CD14-positive monocyte (primary cell): ENCODE data around the gene JAG2. TPM values are rescaled to one million over a fixed set of nuclear protein-coding genes. Genes with fewer than 3 reads are reported as not detected.

Experiments used
- DNase-seq, 3 donors: peaks; one replicate each; pipeline ENCODE4 v3.0.0-alpha.2; 2011 to 2022
- H2AFZ ChIP-seq: 2 replicates; pipeline ENCODE4 v1.6.0; 2012; ENCODE audit warnings: mild to moderate bottlenecking, low read depth, low read length, inconsistent platforms; ENCODE audit not compliant: insufficient read depth, poor library complexity, severe bottlenecking
- H3K27ac ChIP-seq, 2 donors: 1 replicate in 1 of 2; 2 replicates in 1 of 2; pipeline ENCODE4 v1.5.1; 2012 to 2013; ENCODE audit warnings: low read length in 2 of 2, control low read depth in 1 of 2, inconsistent platforms in 1 of 2, low read depth in 1 of 2, mild to moderate bottlenecking in 1 of 2
- H3K27me3 ChIP-seq, 2 donors: one replicate each; pipeline versions ENCODE4 v1.6.0 to v1.6.1; 2011 to 2013; ENCODE audit warnings: low read length in 2 of 2; ENCODE audit not compliant: control insufficient read depth in 2 of 2, insufficient read depth in 2 of 2
- H3K36me3 ChIP-seq, 2 donors: replicated peaks in 1 of 2; 1 replicate in 1 of 2; 2 replicates in 1 of 2; pipeline versions ENCODE4 v1.5.1 to v1.6.1; 2012 to 2013; ENCODE audit warnings: low read length in 2 of 2, control low read depth in 1 of 2, inconsistent platforms in 1 of 2, mild to moderate bottlenecking in 1 of 2; ENCODE audit not compliant: insufficient read depth in 2 of 2, control insufficient read depth in 1 of 2
- H3K4me1 ChIP-seq, 2 donors: 1 replicate in 1 of 2; 2 replicates in 1 of 2; pipeline versions ENCODE4 v1.5.1 to v1.6.1; 2012 to 2013; ENCODE audit warnings: low read length in 2 of 2, control low read depth in 1 of 2, inconsistent platforms in 1 of 2, mild to moderate bottlenecking in 1 of 2, moderate library complexity in 1 of 2; ENCODE audit not compliant: insufficient read depth in 2 of 2, control insufficient read depth in 1 of 2
- H3K4me2 ChIP-seq: replicated peaks from 2 replicates; pipeline ENCODE3; 2012; ENCODE audit warnings: low read length, moderate library complexity, mild to moderate bottlenecking; ENCODE audit not compliant: poor library complexity, severe bottlenecking; ENCODE audit errors: extremely low read depth
- H3K4me3 ChIP-seq, 3 experiments: fragments of 200-600 bp in 1 of 3; sonication (generic) in 1 of 3; replicated peaks in 1 of 3; 1 replicate in 2 of 3; 2 replicates in 1 of 3; pipeline ENCODE4 v1.5.1; 2011 to 2013; ENCODE audit warnings: low read length in 3 of 3, mild to moderate bottlenecking in 3 of 3, control low read depth in 2 of 3, low read depth in 2 of 3, inconsistent platforms in 1 of 3, moderate library complexity in 1 of 3
- H3K79me2 ChIP-seq: 2 replicates; pipeline ENCODE4 v1.6.0; 2012; ENCODE audit warnings: mild to moderate bottlenecking, control low read depth, inconsistent platforms, low read length, moderate library complexity; ENCODE audit not compliant: insufficient read depth
- H3K9ac ChIP-seq: 2 replicates; pipeline ENCODE4 v1.6.0; 2017; ENCODE audit warnings: low read length, mild to moderate bottlenecking; ENCODE audit not compliant: insufficient read depth, poor library complexity, severe bottlenecking
- H3K9me3 ChIP-seq, 2 donors: replicated peaks in 1 of 2; 1 replicate in 1 of 2; 2 replicates in 1 of 2; pipeline versions ENCODE4 v1.5.1 to v1.6.1; 2012 to 2013; ENCODE audit warnings: low read length in 2 of 2, control low read depth in 1 of 2; ENCODE audit not compliant: control insufficient read depth in 1 of 2, insufficient read depth in 1 of 2
- H4K20me1 ChIP-seq: 2 replicates; pipeline ENCODE4 v1.6.0; 2012; ENCODE audit warnings: mild to moderate bottlenecking, low read length, control low read depth, moderate library complexity; ENCODE audit not compliant: insufficient read depth
- H3K27ac Mint-ChIP-seq, 7 donors: one replicate each; pipeline ENCODE4 v1.8.0; 2020; ENCODE audit warnings: mild to moderate bottlenecking in 7 of 7, mixed read lengths in 7 of 7, moderate library complexity in 6 of 7, inconsistent platforms in 2 of 7
- H3K27me3 Mint-ChIP-seq, 3 donors: one replicate each; pipeline ENCODE4 v1.8.0; 2021 to 2022; ENCODE audit warnings: low read depth in 3 of 3, mild to moderate bottlenecking in 3 of 3, mixed read lengths in 3 of 3, moderate library complexity in 3 of 3, inconsistent platforms in 1 of 3
- H3K36me3 Mint-ChIP-seq, 2 donors: one replicate each; pipeline ENCODE4 v1.8.0; 2020; ENCODE audit warnings: mixed read lengths in 2 of 2, inconsistent platforms in 1 of 2, mild to moderate bottlenecking in 1 of 2
- H3K4me1 Mint-ChIP-seq: one replicate; pipeline ENCODE4 v1.8.0; 2020; ENCODE audit warnings: mild to moderate bottlenecking, mixed read lengths
- H3K4me3 Mint-ChIP-seq, 2 donors: one replicate each; pipeline ENCODE4 v1.8.0; 2020; ENCODE audit warnings: mild to moderate bottlenecking in 2 of 2, mixed read lengths in 2 of 2, moderate library complexity in 1 of 2
- H3K9me3 Mint-ChIP-seq, 7 donors: one replicate each; pipeline ENCODE4 v1.8.0; 2020 to 2022; ENCODE audit warnings: mixed read lengths in 7 of 7, mild to moderate bottlenecking in 6 of 7, moderate library complexity in 6 of 7, inconsistent platforms in 2 of 7
- CTCF ChIP-seq: fragments of 200-600 bp; IDR thresholded peaks from one replicate; pipeline ENCODE4 v1.8.0; 2022; ENCODE audit warnings: antibody characterized with exemption, mild to moderate bottlenecking
- WGBS: methylation state at CpG from one replicate; pipeline ENCODE4 v1.1.5; 2013; ENCODE audit warnings: missing lambda C conversion rate; ENCODE audit not compliant: insufficient coverage; 5-methylcytosine and 5-hydroxymethylcytosine counted together
- intact Hi-C, 2 donors: fragments of 100-400 bp; cut with micrococcal nuclease; formaldehyde crosslinking; loops; one replicate each; pipeline versions ENCODE4 v1.15.0 to v1.15.1; 2023
- polyA plus RNA-seq, 3 donors: library from polyadenylated mRNA; depleted of rRNA in 1 of 3; unstranded in 2 of 3; stranded (reverse) in 1 of 3; fragments of 300-500 nt in 2 of 3; fragments of >200 nt in 1 of 3; fragmentation: Illumina TruSeq in 2 of 3; gene quantifications; 1 replicate in 2 of 3; 2 replicates in 1 of 3; pipeline ENCODE4 v1.2.3, GENCODE V29; 2012 to 2021

Gene JAG2
- polyA plus RNA-seq, 3 donors, result 1.2 TPM; not detected in 2

- TF ChIP-seq CTCF, result no peak
- H3K9me3 ChIP-seq, result peaks cover 6 to 18% of the 10 kb centered on the region in 2 donors
- Mint-ChIP-seq H3K9me3 (peaks cover 9 to 23% (median 13%) of the 10 kb centered on the region in 7 donors), H3K27me3 (peaks cover 14 to 41% (median 38%) of the 10 kb centered on the region in 3 donors), H3K36me3 (no peaks in the 10 kb centered on the region), H3K27ac (no peak overlapping the region), H3K4me3 (no peak overlapping the region), H3K4me1 (no peaks in the 10 kb centered on the region)
- no peak overlapping the region for H3K27ac ChIP-seq
- no peaks in the 10 kb centered on the region for H3K79me2 ChIP-seq
- no peak overlapping the region for H2AFZ ChIP-seq
- H3K36me3 ChIP-seq, result no peaks in the 10 kb centered on the region
- 90% methylated on average over 1 of the region's 3 CpGs for WGBS
- no peaks in the 10 kb centered on the region for H3K4me1 ChIP-seq
- H4K20me1 ChIP-seq, result no peaks in the 10 kb centered on the region
- intact Hi-C loops, result no loop called here
- no peak for DNase-seq
- H3K4me3 ChIP-seq, result no peak overlapping the region
- no peak overlapping the region for H3K4me2 ChIP-seq
- H3K27me3 ChIP-seq, result peaks cover 7 to 10% of the 10 kb centered on the region in 2 donors
- no peak overlapping the region for H3K9ac ChIP-seq
These were observed 65.7 kb downstream of the JAG2 start for GRCh38 chr14:105102893-105103292.

- H3K9me3 Mint-ChIP-seq, result peaks cover 9 to 23% (median 13%) of the 10 kb centered on the region in 7 donors
- no peak overlapping the region for H3K4me3 ChIP-seq
- H3K79me2 ChIP-seq, result no peaks in the 10 kb centered on the region
- H3K9me3 ChIP-seq, result peaks cover 6 to 18% of the 10 kb centered on the region in 2 donors
- peaks cover 7 to 10% of the 10 kb centered on the region in 2 donors for H3K27me3 ChIP-seq
- no peaks in the 10 kb centered on the region for H3K36me3 ChIP-seq
- no peaks in the 10 kb centered on the region for H4K20me1 ChIP-seq
- peaks cover 9 to 38% (median 35%) of the 10 kb centered on the region in 3 donors for H3K27me3 Mint-ChIP-seq
- no peak for DNase-seq
- H3K4me1 ChIP-seq, result no peaks in the 10 kb centered on the region
- H3K4me2 ChIP-seq, result no peak overlapping the region
- no peak overlapping the region for H3K27ac Mint-ChIP-seq
- no peak for TF ChIP-seq CTCF
- no peaks in the 10 kb centered on the region for H3K36me3 Mint-ChIP-seq
- WGBS, result 100% methylated on average over 7 of the region's 7 CpGs
- no peak overlapping the region for H3K4me3 Mint-ChIP-seq
- H2AFZ ChIP-seq, result no peak overlapping the region
- H3K27ac ChIP-seq, result no peak overlapping the region
- H3K4me1 Mint-ChIP-seq, result no peaks in the 10 kb centered on the region
- intact Hi-C loops, result no loop called here
- H3K9ac ChIP-seq, result no peak overlapping the region
These were observed 66.2 kb downstream of the JAG2 start for GRCh38 chr14:105102361-105102870.
